GM19468 (cell line): ENCODE measurements around the gene CXCL5.
"Not testable (repeated sequence)": the region's sequence is repeated elsewhere in the genome, so short reads cannot be mapped to it uniquely, and the experiment has no call there.

Experiments
- ATAC-seq: cut with Tn5 transposase; IDR thresholded peaks from one replicate; pipeline ENCODE4 v1.9.1; 2021; ENCODE audit warnings: mild to moderate bottlenecking, moderate library complexity, moderate number of reproducible peaks; ENCODE audit not compliant: unreplicated experiment; ENCODE audit errors: extremely low read depth

CXCL5 gene

DNA sequence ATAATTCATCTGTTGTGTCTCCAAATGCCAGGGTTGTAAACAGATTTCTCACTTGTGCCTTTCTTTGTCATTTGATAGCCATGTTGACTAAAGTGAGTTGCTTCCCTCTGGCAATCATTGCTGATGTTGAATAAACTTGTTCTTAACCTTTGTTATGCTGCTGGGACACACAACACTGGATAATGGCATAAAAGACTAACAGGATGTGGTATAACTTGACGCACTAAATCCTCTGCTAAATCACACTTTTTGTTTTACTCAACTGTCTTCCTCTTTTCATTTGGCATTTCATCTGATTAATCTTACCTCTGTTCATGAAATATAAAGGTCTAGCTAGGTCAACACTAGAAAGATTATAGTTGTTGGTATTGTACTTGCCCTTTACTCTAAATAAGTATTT, 17.6 kb upstream of the CXCL5 start:
- no peak for ATAC-seq

DNA sequence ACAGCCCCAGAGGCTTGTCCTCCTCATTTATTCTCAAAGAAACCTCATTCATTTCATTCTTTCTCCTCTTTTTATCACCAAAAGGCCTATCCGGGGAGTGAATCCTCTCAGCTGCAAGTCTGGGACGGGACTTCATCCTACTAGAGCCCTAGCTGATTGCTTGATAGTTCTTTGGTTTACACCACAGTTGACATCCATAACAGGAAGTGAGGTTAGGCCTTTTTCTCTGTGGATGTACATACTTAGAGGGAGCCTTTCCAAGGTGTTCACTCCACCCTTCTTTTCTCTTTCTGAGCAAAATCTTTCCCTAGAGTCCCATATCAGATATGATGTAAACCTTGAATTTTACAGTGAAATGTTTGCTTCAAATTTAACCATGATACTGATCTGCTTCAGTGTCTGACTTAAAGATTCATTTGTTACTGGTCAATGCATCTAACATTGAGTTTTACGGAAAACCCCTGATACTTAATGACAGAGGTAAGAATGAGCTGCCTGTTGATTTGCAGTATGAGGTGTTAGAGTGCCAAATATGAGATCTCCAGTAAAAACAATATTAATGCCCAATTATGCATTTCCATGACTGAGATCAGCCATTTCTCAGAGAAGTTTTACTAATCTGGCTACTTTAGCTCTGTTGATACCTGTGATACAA, 16.8 kb upstream of the CXCL5 start:
- no peak for ATAC-seq

DNA sequence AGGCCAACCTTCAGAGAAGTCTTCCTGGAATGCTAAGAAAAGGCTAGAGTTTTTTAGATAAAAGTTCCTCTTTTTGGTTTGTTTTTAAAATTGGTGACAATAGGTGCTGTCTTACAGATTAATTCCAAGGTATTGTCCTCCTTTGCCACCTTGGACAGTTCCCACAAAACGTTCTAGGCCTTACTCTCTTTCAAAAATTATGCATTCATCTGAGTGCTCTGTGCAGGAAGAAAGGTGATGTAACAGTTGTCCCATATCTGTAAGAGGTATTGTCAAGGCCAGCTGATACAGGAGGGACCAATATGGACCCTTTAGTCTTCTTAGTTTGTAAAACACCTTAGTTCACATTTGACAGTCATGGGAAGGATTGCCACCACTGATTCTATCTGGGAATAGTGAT, 15.9 kb upstream of the CXCL5 start:
- ATAC-seq, result no peak

DNA sequence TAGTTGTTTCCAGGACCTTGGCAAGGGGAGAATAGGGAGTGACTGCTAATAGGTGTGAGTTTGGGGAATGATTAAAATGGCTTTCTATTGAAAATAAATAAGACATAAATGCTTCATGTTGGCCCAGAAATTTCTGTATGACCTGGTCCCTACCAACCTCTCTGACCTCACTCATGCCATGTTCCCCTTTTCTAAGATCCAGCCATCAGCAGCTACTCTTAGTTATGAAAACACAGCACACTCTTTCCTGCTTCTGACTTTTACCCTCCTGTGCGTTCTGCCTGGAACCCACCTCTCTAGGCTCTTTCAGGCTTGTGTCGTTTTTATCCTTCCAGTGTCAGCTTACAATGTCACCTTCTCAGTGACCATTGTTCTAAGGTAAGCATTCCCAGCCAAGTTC, 14.8 kb upstream of the CXCL5 start:
- no peak for ATAC-seq

DNA sequence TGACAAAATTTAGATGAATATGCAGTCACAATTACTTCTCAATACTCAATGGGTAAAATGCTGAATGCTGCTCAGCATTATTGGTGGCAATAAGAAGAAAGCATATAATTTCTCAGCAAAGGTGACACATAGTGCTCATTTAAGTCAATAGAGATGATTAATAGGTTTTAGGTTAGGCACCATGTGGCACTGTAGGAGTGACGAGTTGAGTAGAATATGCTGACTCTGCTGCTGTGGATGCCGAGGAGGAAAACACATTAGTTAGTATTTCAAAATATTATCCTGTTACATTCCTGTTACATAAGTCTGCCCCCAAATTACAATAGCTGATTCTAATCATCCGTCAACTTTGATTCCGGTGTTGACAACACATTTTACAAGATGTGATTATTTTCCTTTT, 13.7 kb upstream of the CXCL5 start:
- no peak for ATAC-seq

DNA sequence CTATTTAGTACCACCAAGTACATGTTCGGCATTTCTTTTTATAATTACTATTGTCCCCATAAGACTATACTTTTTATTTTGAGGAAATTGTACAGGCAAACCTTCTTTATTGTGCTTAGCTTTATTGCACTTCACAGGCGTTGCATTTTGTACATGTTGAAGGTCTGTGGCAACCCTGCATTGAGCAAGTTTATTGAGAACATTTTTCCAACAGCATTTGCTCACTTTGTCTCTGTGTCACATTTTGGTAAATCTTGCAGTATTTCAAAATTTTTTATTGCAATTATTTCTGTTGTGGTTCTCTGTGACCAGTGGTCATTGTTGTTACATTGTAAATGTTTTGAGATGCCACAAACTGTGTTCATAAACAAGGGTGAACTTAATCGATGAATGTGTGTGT, 10.8 kb upstream of the CXCL5 start:
- no peak for ATAC-seq

DNA sequence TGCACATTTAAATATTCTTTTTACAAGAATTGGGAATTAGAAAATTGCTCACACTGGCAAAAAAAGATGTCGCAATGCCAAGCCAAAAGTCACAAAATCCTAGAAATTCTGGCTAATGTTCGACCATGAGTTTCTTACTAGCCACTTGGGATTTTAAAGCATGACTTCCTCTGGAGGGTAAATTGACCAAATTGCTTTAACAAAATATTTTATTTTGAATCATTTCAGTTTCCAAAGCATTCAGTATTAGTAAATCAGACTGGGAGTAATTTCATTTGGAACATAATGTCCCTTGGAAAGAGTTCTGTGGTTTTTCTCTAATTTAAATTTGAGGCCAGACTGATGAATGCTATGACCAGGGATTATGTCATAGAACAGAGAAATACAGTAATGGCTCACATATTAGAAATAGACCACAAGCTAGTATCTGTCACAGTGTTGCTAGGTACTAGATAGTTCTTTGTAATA, 7.6 kb upstream of the CXCL5 start:
- no peak for ATAC-seq

DNA sequence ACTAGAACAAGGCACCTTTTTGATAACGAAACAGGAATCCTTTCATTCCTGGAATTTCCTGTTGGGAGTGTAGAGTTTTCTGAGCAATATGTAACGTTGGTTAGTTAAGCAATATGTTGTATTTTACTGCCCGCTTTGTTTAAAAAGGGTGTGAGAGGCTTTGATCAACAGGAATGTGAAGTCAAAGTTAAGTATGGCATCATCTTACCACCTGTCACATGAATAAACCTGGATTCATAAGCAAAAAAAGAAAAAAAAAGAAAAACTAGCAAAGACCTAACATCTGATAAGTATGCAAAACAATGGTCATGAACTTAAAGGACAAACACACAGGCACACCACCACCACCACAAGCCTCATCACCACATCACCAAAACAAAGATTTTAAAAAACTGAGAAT, 7.1 kb upstream of the CXCL5 start:
- no peak for ATAC-seq

DNA sequence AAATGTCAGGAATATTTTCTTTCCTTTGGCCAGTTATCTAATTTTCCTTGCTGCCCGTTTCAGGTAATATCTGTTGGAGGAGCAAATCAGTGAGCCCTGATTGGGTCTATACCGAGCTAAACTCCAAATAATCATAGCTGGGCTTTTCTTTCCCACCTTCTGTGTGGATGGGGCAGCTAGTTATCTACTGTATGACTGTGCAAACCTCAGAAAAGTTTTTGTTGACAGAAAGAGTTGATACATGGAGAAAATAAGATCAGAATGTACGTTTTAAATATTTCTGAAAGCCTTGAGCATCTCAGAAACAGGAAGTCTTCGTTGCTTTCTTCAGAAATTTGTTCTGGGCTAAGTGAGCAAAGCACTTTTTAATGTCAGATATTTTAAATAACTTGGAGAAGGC, 6.2 kb upstream of the CXCL5 start:
- ATAC-seq, result no peak

DNA sequence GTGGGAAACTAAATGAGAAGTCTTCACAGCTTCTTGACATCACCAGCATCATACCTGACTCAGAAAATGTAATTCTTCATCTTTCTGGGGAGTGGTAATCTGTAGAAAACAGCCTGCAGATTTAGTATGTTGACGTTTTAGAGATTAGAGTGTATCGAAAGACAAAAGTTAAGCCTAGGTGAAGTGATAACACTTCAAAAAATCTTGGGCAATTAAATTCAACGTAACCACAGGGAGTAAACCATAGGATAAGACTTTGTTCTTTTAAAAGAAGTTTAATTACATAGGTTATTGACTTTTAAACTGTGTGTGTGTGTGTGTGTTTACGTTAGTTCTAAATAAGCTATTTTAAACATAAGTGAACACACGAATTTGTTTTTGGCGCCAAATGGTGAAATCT, 1.8 kb upstream of the CXCL5 start:
- ATAC-seq, result no peak

DNA sequence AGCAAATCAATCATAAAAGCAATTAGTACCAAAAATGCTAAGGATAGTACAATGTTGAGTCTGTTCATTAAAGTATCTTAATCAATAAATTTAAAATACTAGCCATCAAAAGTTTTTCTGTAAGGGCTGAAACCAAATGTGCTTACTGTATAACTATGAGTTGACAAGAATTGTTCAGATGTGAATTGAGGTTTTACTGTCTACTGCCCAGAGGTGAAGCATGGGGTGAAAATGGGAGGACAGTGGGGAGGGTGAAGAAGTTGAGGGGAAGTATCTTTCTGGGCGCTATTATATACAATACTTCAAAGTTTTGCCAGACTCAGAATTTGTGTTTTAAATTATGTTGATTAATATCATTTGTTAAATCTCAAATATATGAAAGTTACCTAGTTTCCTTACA, 6.4 kb downstream of the CXCL5 start:
- ATAC-seq, result no peak

DNA sequence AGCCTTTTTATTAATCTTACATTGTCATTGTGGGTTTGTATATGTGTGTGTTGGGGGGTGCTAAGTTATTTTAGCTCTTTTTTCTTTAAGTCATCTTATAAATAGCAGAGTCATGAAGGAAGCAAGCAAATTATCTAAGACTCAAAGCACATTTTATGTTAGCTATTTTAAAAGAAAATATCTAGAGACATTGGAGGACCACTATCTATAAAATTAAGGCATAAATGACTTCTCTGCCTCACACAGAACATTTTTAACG, 6.8 kb downstream of the CXCL5 start:
- ATAC-seq, result no peak

DNA sequence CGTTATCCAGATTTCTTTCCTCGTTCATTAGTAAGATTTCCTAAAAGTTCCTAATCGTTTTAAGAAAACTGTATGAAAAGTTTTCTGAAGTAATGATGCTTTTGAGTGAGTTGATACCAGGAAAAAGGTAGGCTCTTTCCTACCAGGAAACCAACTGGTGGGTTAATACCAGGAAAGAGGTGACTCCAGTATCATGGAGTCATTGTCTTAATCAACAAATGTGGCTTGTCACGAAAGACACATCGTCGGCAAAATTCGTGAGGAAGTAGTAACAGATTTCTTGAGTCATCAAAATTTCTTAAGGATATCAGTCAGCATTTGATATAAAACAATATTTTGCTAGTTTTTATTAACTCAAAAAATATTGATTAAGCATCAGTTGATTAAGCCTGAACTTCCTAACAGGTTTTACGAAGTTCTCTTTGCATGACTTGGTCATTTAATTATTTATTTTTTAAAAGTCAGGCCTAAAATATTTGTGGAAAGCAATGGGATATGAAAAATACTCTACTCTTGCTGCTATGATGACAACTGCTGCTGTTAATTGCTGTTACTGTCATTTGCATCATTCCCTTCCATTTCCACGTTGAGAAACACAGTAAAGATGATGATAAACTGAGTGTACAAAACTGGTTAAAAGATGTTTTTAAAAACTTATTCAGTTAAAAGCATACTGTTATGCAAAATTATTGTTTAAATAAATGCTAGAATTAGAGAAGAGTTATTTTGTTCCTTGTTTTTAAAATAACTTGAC, 7.3 kb downstream of the CXCL5 start:
- ATAC-seq, result no peak

DNA sequence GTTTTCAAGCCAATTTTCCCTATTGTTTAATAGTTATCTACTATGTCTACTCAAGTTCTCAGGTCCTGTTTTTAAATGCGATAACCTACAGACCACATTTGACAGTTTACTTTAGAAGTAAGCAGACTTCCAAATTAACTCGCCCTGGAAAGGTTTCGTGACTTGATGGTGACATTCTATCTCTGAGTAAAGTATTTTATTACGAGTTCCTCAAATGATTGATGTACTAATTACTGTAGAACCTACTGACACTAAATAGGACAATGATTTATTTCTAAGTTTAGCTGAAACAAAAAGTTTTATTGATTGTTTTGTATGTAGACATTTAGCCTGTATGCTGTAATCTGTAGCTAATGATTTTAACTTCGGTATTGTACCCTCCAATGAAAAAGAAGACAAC, 8.5 kb downstream of the CXCL5 start:
- ATAC-seq, result no peak

DNA sequence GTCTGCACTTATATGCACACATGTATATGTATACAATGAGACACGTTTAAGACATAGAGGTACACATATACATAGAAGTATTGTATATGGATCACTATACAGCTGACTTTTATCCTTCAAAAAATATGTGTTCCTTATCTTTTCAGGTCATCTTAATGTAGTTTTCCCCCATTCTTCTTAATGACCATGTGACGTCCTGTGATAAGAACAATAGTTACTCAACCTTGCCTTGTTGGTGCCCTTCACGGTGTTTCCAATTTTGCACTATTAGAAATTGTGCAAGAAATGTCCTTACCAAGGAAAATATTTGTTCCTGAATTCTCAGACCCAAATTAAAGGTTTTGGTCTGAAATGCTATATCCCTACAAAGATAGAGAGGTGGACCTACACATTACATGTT, 9.4 kb downstream of the CXCL5 start:
- ATAC-seq, result no peak

DNA sequence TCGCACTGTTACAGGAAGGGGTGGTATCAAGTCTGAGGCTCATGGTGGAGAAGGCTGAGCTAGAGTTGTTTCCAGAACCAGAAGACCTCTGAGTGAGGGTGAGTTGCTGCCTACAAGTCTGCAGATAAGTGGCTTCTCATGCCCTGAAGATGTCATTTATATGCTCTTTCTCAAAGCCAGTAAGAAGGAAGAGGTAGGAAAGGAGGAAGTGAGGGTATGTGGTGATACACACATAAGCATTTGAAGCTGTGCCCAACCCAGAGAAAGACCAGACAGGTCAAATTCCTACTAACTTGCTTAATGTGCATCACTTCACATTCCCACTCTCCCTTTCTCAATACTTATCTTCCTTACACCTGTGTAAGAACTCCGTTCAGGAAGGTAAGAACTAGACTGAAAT, 10.4 kb downstream of the CXCL5 start, which contains the start of gene PPBP:
Gene PPBP (minus strand): TSS at position 130 of the 400 bp plus-strand sequence. CDS start 87 bp downstream, at position 43.
- no peak for ATAC-seq

DNA sequence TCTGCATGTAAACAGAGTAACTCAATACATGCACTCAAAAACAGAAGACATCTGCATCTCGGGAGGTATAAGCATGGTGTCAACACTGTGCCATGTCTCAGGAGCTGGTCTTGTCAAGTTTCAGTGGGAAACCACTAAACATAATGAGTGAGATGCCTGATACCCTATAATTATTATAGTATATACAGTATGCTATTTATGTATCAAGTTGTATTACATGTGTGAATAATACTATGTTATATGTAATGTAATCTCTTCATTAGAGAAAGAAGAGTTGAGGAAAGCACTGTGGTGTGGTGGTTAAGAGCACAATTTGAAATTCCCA, 13.0 kb downstream of the CXCL5 start:
- no peak for ATAC-seq

DNA sequence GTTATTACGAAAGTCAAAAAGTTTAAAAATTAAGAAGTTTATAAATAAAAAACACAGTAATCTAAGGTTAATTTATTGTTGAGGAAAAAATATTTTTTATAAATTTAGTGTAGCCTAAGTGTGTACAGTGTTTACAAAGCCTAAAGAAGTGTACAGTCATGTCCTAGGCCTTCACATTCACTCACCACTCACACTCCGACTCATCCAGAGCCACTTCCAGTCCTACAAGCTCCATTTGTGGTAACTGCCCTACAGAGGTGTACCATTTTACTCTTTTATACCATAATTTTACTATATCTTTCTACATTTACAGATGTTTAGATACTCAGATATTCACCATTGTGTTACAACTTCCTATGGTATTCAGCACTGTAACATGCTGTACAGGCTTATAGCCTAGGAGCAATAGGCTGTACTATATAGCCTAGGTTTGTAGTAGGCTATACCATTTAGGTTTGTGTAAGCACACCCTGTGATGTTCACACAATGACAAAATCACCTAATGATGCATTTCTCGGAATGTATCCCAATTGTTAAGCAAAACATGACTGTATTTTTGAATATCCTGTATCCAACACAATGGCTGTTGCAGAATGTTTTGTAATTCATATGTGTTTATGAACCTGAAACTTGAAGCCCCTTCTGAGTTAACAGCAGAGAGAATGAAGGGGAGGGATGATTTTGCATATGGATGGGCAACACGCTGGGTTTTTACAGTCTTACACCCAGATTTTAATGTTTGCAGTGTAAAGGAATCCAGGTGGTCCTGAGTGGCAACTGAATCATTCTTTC, 13.5 kb downstream of the CXCL5 start:
- no peak for ATAC-seq

DNA sequence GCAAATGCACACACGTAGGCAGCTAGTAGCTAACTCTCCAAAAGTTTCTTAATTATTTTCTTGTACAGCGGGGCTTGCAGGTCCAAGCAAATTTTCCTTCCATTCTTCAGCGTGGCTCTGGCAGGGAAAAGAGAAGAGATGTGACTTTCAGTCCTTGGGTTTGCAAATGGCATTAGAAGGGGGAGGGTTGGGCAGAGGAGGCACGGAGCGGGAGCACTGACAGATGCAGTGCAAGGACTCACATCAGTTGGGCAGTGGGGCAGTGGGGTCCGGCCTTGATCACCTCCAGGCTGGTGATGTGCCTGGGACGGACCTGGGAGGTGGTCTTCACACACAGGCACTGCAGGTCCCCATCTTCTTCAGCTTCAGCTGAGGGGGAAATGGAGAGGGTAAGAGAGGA, 17.3 kb downstream of the CXCL5 start:
- ATAC-seq, result not testable (repeated sequence)

DNA sequence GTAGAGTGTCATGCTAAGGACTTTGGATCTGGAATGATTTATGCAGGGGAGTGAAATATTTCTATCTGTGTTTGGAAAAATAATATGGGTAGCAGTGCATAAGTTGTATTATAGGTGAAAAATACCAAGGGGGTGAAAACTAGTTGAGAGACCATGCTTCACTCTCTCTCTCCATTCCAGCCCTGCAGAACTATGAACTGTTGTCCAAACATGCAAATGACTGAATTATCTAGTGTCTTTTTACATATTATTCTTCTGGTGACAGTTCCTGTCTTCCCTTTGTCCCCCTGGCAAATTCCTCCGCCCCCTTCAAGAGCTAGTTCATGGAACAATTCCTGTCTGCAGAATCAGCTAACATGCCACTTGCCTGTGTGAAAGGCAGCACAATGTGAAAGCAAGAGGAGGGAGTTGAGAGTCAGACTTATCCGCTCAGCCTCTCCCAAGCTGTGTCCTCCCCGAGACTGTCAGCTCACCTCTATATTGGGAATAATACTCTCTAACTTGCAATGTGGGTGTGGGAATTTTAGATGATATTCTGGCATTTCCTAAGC, 19.0 kb downstream of the CXCL5 start:
- ATAC-seq, result no peak

DNA sequence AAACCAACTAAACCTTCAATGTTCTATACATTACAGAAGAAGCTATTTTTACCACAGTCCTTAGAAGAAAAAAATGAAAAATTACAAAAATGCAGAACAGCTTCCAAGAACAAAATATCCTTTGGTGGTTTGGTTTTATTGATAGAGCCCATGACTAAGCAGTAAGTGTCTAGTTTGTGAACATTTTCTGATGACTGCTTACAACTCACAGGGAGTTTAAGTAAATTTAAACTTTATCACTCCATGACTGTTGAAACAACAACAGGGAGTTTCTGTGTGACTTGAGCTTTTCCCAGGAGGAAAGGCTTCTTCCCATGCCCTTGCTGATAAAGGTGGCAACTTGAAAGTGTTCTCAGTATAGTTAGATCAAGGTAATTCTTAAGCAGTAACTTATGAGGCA, 19.6 kb downstream of the CXCL5 start:
- ATAC-seq, result no peak
